Ascending aorta (tissue), 2 donors: ENCODE results near the gene HSD17B13. TPM values are rescaled to one million over a fixed set of nuclear protein-coding genes. Genes with fewer than 3 reads are reported as not detected.
"Not testable (repeated sequence)": the region's sequence is repeated elsewhere in the genome, so short reads cannot be mapped to it uniquely, and the experiment has no call there.

ENCODE experiments used
- DNase-seq, 2 donors: peaks; one replicate each; pipeline ENCODE4 v3.0.0-alpha.2; 2019; ENCODE audit warnings: low spot score in 2 of 2
- H3K27ac ChIP-seq, 2 donors: fragments of 200-600 bp; sonication (generic); one replicate each; pipeline ENCODE4 v1.5.1; 2016 to 2017; ENCODE audit warnings: mild to moderate bottlenecking in 1 of 2
- H3K27me3 ChIP-seq: fragments of 200-600 bp; sonication (generic); one replicate; pipeline ENCODE4 v1.5.1; 2017
- H3K36me3 ChIP-seq, 2 donors: fragments of 200-600 bp; sonication (generic); one replicate each; pipeline ENCODE4 v1.5.1; 2016
- H3K4me1 ChIP-seq, 2 donors: fragments of 200-600 bp; sonication (generic); one replicate each; pipeline ENCODE4 v1.5.1; 2016 to 2017; ENCODE audit warnings: mild to moderate bottlenecking in 1 of 2
- H3K4me3 ChIP-seq, 2 donors: fragments of 200-600 bp; sonication (generic); one replicate each; pipeline ENCODE4 v1.5.1; 2016 to 2017; ENCODE audit warnings: mild to moderate bottlenecking in 1 of 2
- H3K9me3 ChIP-seq, 2 donors: fragments of 200-600 bp; sonication (generic); one replicate each; pipeline ENCODE4 v1.5.1; 2016
- intact Hi-C: fragments of 100-400 bp; cut with DNase I; formaldehyde crosslinking; loops from one replicate; pipeline ENCODE4 v1.15.1; 2023
- total RNA-seq: library from RNA; depleted of rRNA; stranded (reverse); fragments of >200 nt; gene quantifications from one replicate; pipeline ENCODE4 v1.1.0, GENCODE V29; 2016
- TF ChIP-seq, protein P1 (sequence below), 3 experiments: fragments of 200-600 bp in 2 of 3; fragments of 450-650 bp in 1 of 3; sonication (generic) in 2 of 3; IDR thresholded peaks; one replicate each; pipeline ENCODE4 v1.5.1; 2016 to 2019; ENCODE audit warnings: antibody characterized with exemption in 3 of 3, mild to moderate bottlenecking in 1 of 3, moderate library complexity in 1 of 3

The HSD17B13 gene
- total RNA-seq, 1 donor from 2014 or later: not detected

- H3K27ac ChIP-seq: no peak overlapping the region
- H3K4me3 ChIP-seq: no peak overlapping the region
- H3K4me1 ChIP-seq: peaks cover 3 to 4% of the 10 kb centered on the region in 2 donors
- TF ChIP-seq, protein P1, sequence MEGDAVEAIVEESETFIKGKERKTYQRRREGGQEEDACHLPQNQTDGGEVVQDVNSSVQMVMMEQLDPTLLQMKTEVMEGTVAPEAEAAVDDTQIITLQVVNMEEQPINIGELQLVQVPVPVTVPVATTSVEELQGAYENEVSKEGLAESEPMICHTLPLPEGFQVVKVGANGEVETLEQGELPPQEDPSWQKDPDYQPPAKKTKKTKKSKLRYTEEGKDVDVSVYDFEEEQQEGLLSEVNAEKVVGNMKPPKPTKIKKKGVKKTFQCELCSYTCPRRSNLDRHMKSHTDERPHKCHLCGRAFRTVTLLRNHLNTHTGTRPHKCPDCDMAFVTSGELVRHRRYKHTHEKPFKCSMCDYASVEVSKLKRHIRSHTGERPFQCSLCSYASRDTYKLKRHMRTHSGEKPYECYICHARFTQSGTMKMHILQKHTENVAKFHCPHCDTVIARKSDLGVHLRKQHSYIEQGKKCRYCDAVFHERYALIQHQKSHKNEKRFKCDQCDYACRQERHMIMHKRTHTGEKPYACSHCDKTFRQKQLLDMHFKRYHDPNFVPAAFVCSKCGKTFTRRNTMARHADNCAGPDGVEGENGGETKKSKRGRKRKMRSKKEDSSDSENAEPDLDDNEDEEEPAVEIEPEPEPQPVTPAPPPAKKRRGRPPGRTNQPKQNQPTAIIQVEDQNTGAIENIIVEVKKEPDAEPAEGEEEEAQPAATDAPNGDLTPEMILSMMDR (IDR thresholded peaks at IDR 0.05): no peak
- H3K9me3 ChIP-seq: peaks cover 0 to 7% of the 10 kb centered on the region in 2 donors
- DNase-seq: no peak
- no peaks in the 10 kb centered on the region for H3K27me3 ChIP-seq
- peaks cover 3 to 13% of the 10 kb centered on the region in 2 donors for H3K36me3 ChIP-seq
- intact Hi-C loops: no loop called here
Measured at GRCh38 chr4:87345139-87345538, 22.5 kb upstream of the HSD17B13 start.

DNA sequence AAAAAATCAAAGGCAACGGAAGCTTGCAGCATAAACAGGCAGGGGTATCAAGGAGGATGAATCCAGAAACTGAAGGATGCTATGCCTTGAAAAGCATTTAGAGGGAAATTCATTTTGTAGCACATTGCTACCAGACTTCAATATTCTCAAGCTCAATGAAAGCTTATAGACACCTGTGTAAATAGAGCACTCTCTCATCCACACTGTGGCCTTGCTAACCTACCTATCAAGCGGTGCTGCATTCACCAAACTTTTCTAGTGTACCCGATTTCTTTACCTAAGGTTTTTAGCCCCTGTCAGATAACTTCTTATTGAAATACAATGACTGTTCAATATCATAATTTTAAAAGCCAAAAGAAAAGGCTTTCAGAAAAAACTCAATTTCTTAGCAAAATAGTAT lies 20.2 kb upstream of the HSD17B13 start:
- Histone ChIP-seq H3K9me3 (peaks cover 0 to 7% of the 10 kb centered on the region in 2 donors), H3K27ac (peak overlapping the region; percentile 41 to 46), H3K4me3 (no peak overlapping the region), H3K4me1 (peaks cover 4 to 9% of the 10 kb centered on the region in 2 donors), H3K27me3 (no peaks in the 10 kb centered on the region), H3K36me3 (peaks cover 3 to 19% of the 10 kb centered on the region in 2 donors)
- TF ChIP-seq, protein P1 (IDR thresholded peaks at IDR 0.05): no peak
- DNase-seq: no peak
- intact Hi-C loops: no loop called here

- peak overlapping the region; percentile 41 to 46 for H3K27ac ChIP-seq
- intact Hi-C loops, H3K9me3 ChIP-seq, H3K4me1 ChIP-seq, H3K27me3 ChIP-seq: not testable (repeated sequence)
- peaks cover 3 to 24% of the 10 kb centered on the region in 2 donors for H3K36me3 ChIP-seq
- peak overlapping the region; percentile 27 to 54 for H3K4me3 ChIP-seq
- DNase-seq: peak in 1 of 2 donors; percentile 69
Measured at GRCh38 chr4:87341954-87342635, 19.4 kb upstream of the HSD17B13 start.

- H3K9me3 ChIP-seq: no peaks in the 10 kb centered on the region
Measured at GRCh38 chr4:87339440-87339839, 16.8 kb upstream of the HSD17B13 start.

DNA sequence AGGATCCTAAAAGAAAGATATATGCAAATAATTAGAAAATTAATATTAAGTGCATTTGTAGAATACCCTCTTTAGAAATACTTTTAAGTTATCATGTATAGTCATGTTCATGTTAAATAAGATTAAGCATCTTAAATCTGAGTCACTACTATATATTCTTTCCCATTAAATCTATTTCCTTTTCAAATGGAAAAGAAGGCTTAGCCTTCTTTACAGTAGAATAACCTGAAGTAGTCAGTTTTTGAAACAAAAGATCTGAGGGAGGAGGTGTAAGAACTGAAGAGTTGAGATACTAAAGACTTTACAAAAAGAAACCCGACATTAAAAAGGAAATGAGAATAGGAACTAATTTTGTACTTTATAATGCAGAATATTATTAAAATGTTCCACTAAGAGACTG lies 14.7 kb upstream of the HSD17B13 start:
- DNase-seq: no peak
- TF ChIP-seq, protein P1 (IDR thresholded peaks at IDR 0.05): no peak
- no peak overlapping the region for H3K4me3 ChIP-seq
- H3K36me3 ChIP-seq: peaks cover 0 to 39% of the 10 kb centered on the region in 2 donors
- intact Hi-C loops: no loop called here
- H3K27me3 ChIP-seq: no peaks in the 10 kb centered on the region
- peaks cover 5 to 15% of the 10 kb centered on the region in 2 donors for H3K9me3 ChIP-seq
- H3K4me1 ChIP-seq: peaks cover 0 to 6% of the 10 kb centered on the region in 2 donors
- H3K27ac ChIP-seq: no peak overlapping the region

More at GRCh38 chr4:87339440-87339839, 16.8 kb upstream of the HSD17B13 start:
- no peaks in the 10 kb centered on the region for H3K27me3 ChIP-seq
- no peak overlapping the region for H3K4me3 ChIP-seq
- intact Hi-C loops: no loop called here
- TF ChIP-seq, protein P1 (IDR thresholded peaks at IDR 0.05): no peak
- DNase-seq: no peak
- H3K4me1 ChIP-seq: peaks cover 4 to 9% of the 10 kb centered on the region in 2 donors
- H3K27ac ChIP-seq: peak overlapping the region; percentile 7 to 69
- H3K36me3 ChIP-seq: peaks cover 0 to 32% of the 10 kb centered on the region in 2 donors

GRCh38 chr4:87333267-87333666 lies 10.6 kb upstream of the HSD17B13 start:
- intact Hi-C loops: no loop called here
- Histone ChIP-seq H3K27ac (no peak overlapping the region), H3K4me3 (no peak overlapping the region), H3K4me1 (no peaks in the 10 kb centered on the region), H3K36me3 (peaks cover 0 to 36% of the 10 kb centered on the region in 2 donors), H3K9me3 (peaks cover 5 to 17% of the 10 kb centered on the region in 2 donors), H3K27me3 (no peaks in the 10 kb centered on the region)
- no peak for DNase-seq
- TF ChIP-seq, protein P1 (IDR thresholded peaks at IDR 0.05): no peak
